KMS-11 (cell line): ENCODE data around the gene SHROOM3.
"Not testable (repeated sequence)": the region's sequence is repeated elsewhere in the genome, so short reads cannot be mapped to it uniquely, and the experiment has no call there.

Experiments used
- H2AFZ ChIP-seq: fragments of 200-600 bp; sonication (generic); 2 replicates; pipeline ENCODE4 v1.6.1; 2016; ENCODE audit warnings: antibody characterized with exemption, mixed run types, low read depth
- H3K27ac ChIP-seq: fragments of 200-600 bp; sonication (generic); 2 replicates; pipeline ENCODE4 v1.6.1; 2016; ENCODE audit warnings: mild to moderate bottlenecking, mixed run types
- H3K27me3 ChIP-seq: fragments of 200-600 bp; sonication (generic); 2 replicates; pipeline ENCODE4 v1.6.1; 2017; ENCODE audit warnings: mild to moderate bottlenecking, low read depth, mixed run types, moderate library complexity; ENCODE audit not compliant: insufficient read depth
- H3K36me3 ChIP-seq: fragments of 200-600 bp; sonication (generic); 2 replicates; pipeline ENCODE4 v1.6.1; 2017; ENCODE audit warnings: mild to moderate bottlenecking, mixed run types; ENCODE audit not compliant: insufficient read depth
- H3K4me1 ChIP-seq: fragments of 200-600 bp; sonication (generic); 2 replicates; pipeline ENCODE4 v1.6.1; 2016; ENCODE audit warnings: mild to moderate bottlenecking, low read depth, mixed run types; ENCODE audit not compliant: poor library complexity, severe bottlenecking
- H3K4me2 ChIP-seq: fragments of 200-600 bp; sonication (generic); 2 replicates; pipeline ENCODE4 v1.7.0; 2016; ENCODE audit warnings: mild to moderate bottlenecking, mixed run types
- H3K4me3 ChIP-seq: fragments of 200-600 bp; sonication (generic); IDR thresholded peaks from 2 replicates; pipeline ENCODE4 v1.6.1; 2017; ENCODE audit warnings: low read depth, low read length, mixed read lengths; ENCODE audit not compliant: insufficient read depth
- H3K79me2 ChIP-seq: fragments of 200-600 bp; sonication (generic); 2 replicates; pipeline ENCODE4 v1.6.1; 2016; ENCODE audit warnings: low read depth, mixed run types; ENCODE audit not compliant: insufficient read depth
- H3K9ac ChIP-seq: fragments of 200-600 bp; sonication (generic); 2 replicates; pipeline ENCODE4 v1.6.1; 2016; ENCODE audit warnings: mild to moderate bottlenecking, mixed run types
- H4K20me1 ChIP-seq: fragments of 200-600 bp; sonication (generic); 2 replicates; pipeline ENCODE4 v1.6.1; 2016; ENCODE audit warnings: mild to moderate bottlenecking, mixed run types; ENCODE audit not compliant: insufficient read depth
- TF ChIP-seq, protein P1 (sequence below): fragments of 200-600 bp; sonication (generic); conservative IDR thresholded peaks from 2 replicates; pipeline ENCODE4 v1.6.1; 2017; ENCODE audit warnings: low read depth, mild to moderate bottlenecking, antibody characterized with exemption, low read length, moderate library complexity, mixed read lengths

The SHROOM3 gene

DNA sequence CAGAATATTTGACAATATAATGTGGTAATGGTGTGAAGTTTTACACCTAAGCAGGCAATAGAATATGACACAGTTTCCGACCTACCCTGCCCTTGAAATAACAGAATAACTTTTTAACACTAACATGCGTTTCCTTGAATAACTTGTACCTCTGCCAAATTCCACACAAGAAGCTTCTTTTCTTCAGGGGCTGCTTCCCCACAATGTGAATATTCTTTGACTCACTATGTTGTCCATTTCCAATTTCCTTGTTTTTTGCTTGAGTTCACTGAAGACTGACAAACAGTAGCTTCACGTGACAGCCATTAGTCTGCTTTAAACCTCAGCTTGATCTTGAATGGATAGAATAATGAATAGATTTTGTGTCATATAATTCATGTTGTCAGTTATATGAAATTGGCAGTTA, 14.3 kb downstream of the SHROOM3 start:
- Histone ChIP-seq H4K20me1 (no peaks in the 10 kb centered on the region), H3K79me2 (no peaks in the 10 kb centered on the region), H3K4me3 (no peak overlapping the region), H3K27ac (no peak overlapping the region), H3K4me2 (peak overlapping the region; percentile 58), H3K36me3 (no peaks in the 10 kb centered on the region), H3K4me1 (peaks cover 59% of the 10 kb centered on the region), H2AFZ (no peak overlapping the region), H3K27me3 (no peaks in the 10 kb centered on the region), H3K9ac (no peak overlapping the region)
- TF ChIP-seq, protein P1, sequence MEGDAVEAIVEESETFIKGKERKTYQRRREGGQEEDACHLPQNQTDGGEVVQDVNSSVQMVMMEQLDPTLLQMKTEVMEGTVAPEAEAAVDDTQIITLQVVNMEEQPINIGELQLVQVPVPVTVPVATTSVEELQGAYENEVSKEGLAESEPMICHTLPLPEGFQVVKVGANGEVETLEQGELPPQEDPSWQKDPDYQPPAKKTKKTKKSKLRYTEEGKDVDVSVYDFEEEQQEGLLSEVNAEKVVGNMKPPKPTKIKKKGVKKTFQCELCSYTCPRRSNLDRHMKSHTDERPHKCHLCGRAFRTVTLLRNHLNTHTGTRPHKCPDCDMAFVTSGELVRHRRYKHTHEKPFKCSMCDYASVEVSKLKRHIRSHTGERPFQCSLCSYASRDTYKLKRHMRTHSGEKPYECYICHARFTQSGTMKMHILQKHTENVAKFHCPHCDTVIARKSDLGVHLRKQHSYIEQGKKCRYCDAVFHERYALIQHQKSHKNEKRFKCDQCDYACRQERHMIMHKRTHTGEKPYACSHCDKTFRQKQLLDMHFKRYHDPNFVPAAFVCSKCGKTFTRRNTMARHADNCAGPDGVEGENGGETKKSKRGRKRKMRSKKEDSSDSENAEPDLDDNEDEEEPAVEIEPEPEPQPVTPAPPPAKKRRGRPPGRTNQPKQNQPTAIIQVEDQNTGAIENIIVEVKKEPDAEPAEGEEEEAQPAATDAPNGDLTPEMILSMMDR, result no peak

DNA sequence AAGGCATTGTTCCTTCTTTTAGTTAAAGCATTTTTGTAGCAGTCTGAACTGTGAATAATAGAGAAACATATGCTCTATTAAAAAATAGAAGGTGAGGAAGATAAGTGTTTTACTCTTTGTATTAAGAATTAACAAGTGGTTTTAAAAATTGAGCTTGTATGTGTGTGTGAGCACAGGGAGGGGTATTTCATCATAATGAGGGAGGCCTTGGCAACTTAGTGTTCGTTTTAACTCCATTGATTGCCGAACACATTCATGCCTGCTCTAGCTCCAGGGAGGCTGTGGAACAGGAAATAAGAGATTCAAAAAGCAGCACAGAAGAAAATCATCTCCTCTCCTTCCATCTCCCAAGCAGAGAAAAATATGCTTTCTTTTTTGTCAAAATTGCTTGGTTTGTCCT, 14.8 kb downstream of the SHROOM3 start:
- Histone ChIP-seq H4K20me1 (no peaks in the 10 kb centered on the region), H3K9ac (no peak overlapping the region), H3K4me3 (peak overlapping the region; percentile 49), H3K4me2 (peak overlapping the region; percentile 58), H3K36me3 (no peaks in the 10 kb centered on the region), H3K27ac (peak overlapping the region; percentile 15; the same call in 1 of the 2 replicates), H2AFZ (no peak overlapping the region), H3K4me1 (peaks cover 59% of the 10 kb centered on the region), H3K27me3 (no peaks in the 10 kb centered on the region), H3K79me2 (no peaks in the 10 kb centered on the region)
- TF ChIP-seq, protein P1, result no peak

DNA sequence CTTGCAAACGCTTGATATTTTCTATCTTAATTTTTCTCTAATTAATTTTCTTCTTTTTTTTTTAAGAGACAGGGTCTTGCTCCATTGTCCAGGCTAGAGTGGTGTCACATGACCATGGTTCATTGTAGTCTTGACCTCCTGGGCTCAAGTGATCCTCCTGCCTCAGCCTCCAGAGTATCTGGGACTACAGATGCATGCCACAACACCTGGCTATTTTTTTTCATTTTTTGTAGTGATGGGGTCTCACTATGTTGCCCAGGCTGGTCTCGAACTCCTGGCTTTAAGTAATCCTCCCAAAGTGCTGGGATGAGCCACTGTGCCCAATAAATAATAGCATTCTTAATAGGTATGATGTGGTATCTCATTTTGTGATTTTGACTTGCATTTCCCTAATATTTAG, 18.2 kb downstream of the SHROOM3 start:
- H3K9ac ChIP-seq, result no peak overlapping the region
- no peaks in the 10 kb centered on the region for H3K79me2 ChIP-seq
- TF ChIP-seq, protein P1, result no peak
- H4K20me1 ChIP-seq, result no peaks in the 10 kb centered on the region
- H3K27me3 ChIP-seq, result no peaks in the 10 kb centered on the region
- H2AFZ ChIP-seq, result no peak overlapping the region
- H3K4me1 ChIP-seq, result peaks cover 46% of the 10 kb centered on the region
- H3K4me3 ChIP-seq, result no peak overlapping the region
- H3K4me2 ChIP-seq, result no peak overlapping the region
- H3K27ac ChIP-seq, result no peak overlapping the region
- H3K36me3 ChIP-seq, result no peaks in the 10 kb centered on the region

DNA sequence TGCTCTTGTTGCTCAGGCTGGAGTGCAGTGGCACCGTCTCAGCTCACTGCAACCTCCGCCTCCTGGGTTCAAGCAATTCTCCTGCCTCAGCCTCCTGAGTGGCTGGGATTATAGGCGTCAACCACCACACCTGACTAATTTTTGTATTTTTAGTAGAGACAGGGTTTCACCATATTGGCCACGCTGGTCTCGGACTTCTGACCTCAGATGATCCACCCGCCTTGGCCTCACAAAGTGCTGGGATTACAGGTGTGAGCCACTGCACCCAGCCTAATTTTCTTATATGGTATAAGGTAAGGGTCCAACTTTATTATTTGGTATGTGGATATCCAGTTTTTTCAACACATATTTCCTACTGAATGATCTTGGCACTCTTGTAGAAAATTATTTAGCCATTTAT, 19.0 kb downstream of the SHROOM3 start:
- not testable (repeated sequence) for H2AFZ ChIP-seq, H3K4me2 ChIP-seq, H3K27ac ChIP-seq, H3K9ac ChIP-seq, H4K20me1 ChIP-seq, H3K79me2 ChIP-seq, H3K36me3 ChIP-seq, H3K27me3 ChIP-seq, H3K4me3 ChIP-seq
- peaks cover 37% of the 10 kb centered on the region for H3K4me1 ChIP-seq

DNA sequence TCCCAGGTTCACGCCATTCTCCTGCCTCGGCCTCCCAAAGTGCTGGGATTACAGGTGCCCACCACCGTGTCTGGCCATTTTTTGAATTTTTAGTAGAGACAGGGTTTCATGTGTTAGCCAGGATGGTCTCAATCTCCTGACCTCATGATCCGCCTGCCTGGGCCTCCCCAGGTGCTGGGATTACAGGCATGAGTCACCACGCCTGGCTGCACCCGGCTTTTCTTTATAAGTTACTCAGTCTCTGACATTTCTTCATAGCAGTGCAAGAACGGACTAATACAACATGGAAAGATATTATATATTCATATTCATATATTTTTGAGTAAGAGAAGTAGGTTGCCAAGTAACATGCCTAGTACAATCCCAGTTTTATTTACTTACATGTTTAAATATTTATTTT, 22.9 kb downstream of the SHROOM3 start:
- H3K27ac ChIP-seq, result no peak overlapping the region
- no peaks in the 10 kb centered on the region for H3K79me2 ChIP-seq
- no peaks in the 10 kb centered on the region for H3K27me3 ChIP-seq
- no peak overlapping the region for H2AFZ ChIP-seq
- no peak overlapping the region for H3K9ac ChIP-seq
- TF ChIP-seq, protein P1, result no peak
- H3K4me3 ChIP-seq, result no peak overlapping the region
- H3K4me2 ChIP-seq, result no peak overlapping the region
- H3K4me1 ChIP-seq, result no peaks in the 10 kb centered on the region
- no peaks in the 10 kb centered on the region for H4K20me1 ChIP-seq
- H3K36me3 ChIP-seq, result no peaks in the 10 kb centered on the region
